ENCODE measurements around the gene MED15.

Gene MED15

GRCh38 chr22:20571531-20572007 lies 64.2 kb downstream of the MED15 start:
- DNase-seq (ENCODE audit: low spot score) = no peak

- DNase-seq (ENCODE audit: low spot score) = no peak
Measured at GRCh38 chr22:20572132-20572802, 64.9 kb downstream of the MED15 start.

GRCh38 chr22:20573176-20573832 lies 65.9 kb downstream of the MED15 start:
- no peak for DNase-seq (ENCODE audit: low spot score)

GRCh38 chr22:20573833-20574615 lies 66.6 kb downstream of the MED15 start:
- DNase-seq (ENCODE audit: low spot score) = no peak

GRCh38 chr22:20574920-20575353 lies 67.5 kb downstream of the MED15 start:
- DNase-seq (ENCODE audit: low spot score) = no peak

- DNase-seq (ENCODE audit: low spot score) = no peak
Measured at GRCh38 chr22:20575724-20576444, 68.5 kb downstream of the MED15 start.

- DNase-seq (ENCODE audit: low spot score) = no peak
Measured at GRCh38 chr22:20576445-20576816, 69.0 kb downstream of the MED15 start.

- no peak for DNase-seq (ENCODE audit: low spot score)
Measured at GRCh38 chr22:20577045-20577444, 69.6 kb downstream of the MED15 start.

GRCh38 chr22:20577549-20577975 lies 70.2 kb downstream of the MED15 start:
- no peak for DNase-seq (ENCODE audit: low spot score)

GRCh38 chr22:20578192-20578591 lies 70.8 kb downstream of the MED15 start:
- no peak for DNase-seq (ENCODE audit: low spot score)

- DNase-seq (ENCODE audit: low spot score) = no peak
Measured at GRCh38 chr22:20578707-20579106, 71.3 kb downstream of the MED15 start.

GRCh38 chr22:20579273-20580120 lies 72.1 kb downstream of the MED15 start:
- DNase-seq (ENCODE audit: low spot score) = no peak

- DNase-seq (ENCODE audit: low spot score) = no peak
Measured at GRCh38 chr22:20580179-20580578, 72.8 kb downstream of the MED15 start.

GRCh38 chr22:20580611-20581502 lies 73.4 kb downstream of the MED15 start:
- DNase-seq (ENCODE audit: low spot score) = no peak

- DNase-seq (ENCODE audit: low spot score) = no peak
Measured at GRCh38 chr22:20581503-20582170, 74.2 kb downstream of the MED15 start.

- no peak for DNase-seq (ENCODE audit: low spot score)
Measured at GRCh38 chr22:20582171-20582511, 74.7 kb downstream of the MED15 start.

GRCh38 chr22:20582520-20583361 lies 75.3 kb downstream of the MED15 start:
- DNase-seq (ENCODE audit: low spot score) = no peak

- no peak for DNase-seq (ENCODE audit: low spot score)
Measured at GRCh38 chr22:20583471-20583922, 76.1 kb downstream of the MED15 start.
